Hematopoietic multipotent progenitor cell treated with erythropoietin and hydrocortisone succinate and interleukin-3 and kit ligand, for 6 days (in vitro differentiated cells): ENCODE results near the gene ADAM12.

Source experiments
- DNase-seq: peaks from one replicate; pipeline ENCODE4 v3.0.0-alpha.2; 2015

ADAM12 gene

DNA sequence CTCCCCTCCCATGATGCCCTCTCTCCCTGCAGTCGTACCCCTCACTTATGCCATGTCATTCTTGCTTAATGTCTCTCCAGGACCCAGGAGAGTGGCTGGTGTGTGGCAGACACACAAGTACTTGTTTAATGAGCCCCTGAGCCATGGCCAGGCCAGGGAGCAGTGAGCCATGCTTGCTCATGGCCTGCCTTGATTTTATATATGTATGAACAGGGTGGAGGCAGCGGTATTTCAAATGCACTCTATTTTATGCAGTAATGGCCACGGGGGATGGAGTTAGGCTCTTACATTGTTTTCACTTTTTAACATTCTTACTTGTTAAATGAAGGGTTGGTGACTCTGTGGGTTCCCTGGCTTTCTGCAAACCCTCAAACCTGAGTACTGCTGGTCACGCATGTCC, 347.2 kb downstream of the ADAM12 start:
- no peak for DNase-seq

DNA sequence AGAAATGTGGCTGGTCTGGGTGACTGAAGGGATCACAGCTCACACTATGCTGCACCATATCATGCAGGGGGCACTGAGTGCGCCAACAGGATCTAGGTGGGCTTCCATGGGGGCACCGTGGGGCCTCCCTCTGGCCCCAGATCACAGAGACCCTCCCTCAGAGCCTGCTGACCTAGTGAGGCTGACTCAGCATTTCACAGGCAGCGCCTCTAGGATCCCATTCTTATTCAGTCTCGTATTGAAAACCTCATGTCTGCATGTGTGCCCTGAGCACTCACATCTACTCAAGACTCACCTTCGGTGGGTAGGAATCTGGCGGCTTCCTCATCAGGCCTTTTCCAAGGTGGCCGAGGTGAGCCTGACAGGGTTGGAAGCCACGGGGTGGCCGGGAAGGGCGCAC, 350.3 kb downstream of the ADAM12 start:
- DNase-seq: no peak

- DNase-seq: peak; percentile 14
Measured at GRCh38 chr10:126036515-126036914, 351.8 kb downstream of the ADAM12 start.

- no peak for DNase-seq
Measured at GRCh38 chr10:126034586-126034985, 353.7 kb downstream of the ADAM12 start.

DNA sequence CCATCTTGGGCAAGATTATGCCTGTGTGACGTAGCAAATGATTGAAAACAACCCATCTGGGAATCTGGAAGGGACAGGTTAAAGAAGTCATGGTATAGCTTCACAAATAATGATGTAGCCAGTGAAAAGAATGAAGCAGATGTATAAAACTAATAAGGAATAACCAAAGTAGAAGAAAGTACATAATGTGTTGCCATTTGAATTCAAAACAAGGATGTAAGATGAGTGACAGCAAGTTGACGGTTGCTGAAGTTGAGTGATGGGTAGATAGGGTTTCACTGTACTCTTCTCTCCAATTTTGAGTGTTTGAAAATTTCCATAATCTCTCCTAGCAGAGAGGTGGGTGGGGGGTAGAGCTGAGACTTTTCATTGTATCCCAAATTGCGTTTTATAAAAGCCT, 358.3 kb downstream of the ADAM12 start:
- no peak for DNase-seq

GRCh38 chr10:126027692-126028091, 360.6 kb downstream of the ADAM12 start:
- no peak for DNase-seq

GRCh38 chr10:126022841-126023240, 365.4 kb downstream of the ADAM12 start:
- no peak for DNase-seq

GRCh38 chr10:126021833-126022500, 366.3 kb downstream of the ADAM12 start:
- DNase-seq: no peak

DNA sequence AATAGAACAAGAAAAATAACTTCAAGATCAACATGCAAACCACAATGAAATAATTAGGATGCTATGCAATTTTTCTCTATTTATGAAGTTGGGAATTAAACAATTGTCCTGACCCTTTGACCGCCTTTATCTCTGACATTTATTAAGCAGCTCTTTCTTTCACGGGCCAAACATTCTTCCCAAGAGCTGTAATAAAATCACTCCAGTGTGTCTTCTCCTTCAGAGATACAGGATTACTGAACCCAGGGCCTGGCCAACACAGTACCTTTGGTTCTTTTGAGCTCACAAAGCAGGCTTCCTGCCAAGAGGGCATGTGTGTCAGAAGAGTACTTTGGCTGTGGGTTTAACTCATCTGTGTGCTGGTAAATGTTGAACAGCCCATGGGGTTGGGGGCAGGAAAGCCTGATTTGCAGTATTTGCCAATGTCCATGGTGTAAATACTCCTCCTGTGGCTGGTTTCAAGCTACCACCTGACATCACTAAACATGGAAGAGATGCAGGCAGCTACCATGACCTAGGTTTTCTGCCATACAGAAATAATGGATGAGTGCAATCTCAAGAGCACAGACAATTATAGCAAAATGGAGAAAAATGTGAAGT, 370.2 kb downstream of the ADAM12 start:
- DNase-seq: no peak

DNA sequence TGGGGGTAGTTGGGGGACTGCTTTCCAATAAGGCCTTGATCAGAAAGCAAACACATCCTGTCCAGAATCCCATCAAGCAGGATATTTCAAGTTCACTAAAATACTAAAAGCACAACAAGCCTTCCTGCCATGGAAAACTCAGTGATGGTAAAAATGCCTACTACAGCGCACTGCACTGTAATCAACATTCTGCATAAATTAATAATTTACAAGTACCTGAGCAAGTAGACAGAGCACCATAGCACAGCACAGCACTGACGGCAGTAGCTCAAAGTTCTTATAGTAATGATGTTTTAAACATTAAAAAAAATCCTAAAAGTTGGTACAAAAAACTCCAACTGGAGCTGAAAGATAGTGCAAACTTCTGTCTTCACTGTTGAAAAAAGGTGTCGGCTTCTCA, 371.4 kb downstream of the ADAM12 start:
- no peak for DNase-seq

DNA sequence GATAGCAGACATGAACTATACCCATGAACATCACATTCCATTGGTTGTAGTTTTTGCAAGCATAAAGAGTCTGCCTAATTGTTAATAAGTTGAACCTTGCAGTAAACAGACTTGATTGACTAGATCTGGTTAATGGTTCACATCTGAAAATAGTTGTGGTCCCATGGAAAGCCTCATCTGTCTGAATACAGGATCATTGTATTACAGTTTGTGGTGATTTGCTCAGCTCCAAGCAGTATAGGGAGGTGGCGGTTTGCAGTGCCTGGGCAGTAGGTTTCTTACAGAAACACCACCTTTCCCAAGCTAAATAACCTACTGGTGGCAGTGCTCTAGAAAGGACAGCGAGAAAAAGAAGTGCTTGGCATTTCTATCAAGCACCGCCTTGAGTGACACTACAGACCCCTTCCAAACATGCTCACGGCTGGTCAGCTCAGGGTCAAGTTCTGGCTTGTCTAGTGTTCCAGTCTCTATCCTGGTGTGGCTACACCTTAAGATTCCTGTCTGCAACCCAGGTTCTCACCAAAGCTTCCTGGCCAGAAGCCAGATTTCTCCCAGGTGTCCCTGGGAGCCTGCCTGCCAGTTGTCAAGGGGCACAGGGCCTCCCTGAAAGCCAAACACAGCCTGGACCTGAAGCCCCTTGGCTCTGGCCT, 372.0 kb downstream of the ADAM12 start:
- no peak for DNase-seq

DNA sequence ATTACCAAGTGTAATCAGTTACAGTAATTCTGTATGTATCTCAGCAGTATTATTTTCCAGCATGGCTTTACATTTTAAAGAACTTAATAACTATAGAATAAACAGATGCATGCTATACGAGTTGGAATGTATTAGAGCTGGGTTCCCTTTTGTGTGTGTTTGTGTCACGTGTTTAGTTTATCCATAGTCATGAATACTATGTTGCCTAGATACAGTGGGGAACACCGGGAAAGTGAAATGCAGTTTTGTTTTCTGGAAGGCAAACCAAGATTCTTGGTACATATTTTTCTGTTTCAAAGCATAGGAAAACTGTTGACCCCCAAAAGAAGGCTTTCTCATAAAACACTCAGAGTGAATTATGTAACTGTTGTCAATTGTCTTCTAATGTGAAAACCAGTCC, 372.9 kb downstream of the ADAM12 start:
- DNase-seq: no peak

GRCh38 chr10:126014309-126014708, 374.0 kb downstream of the ADAM12 start:
- DNase-seq: no peak

DNA sequence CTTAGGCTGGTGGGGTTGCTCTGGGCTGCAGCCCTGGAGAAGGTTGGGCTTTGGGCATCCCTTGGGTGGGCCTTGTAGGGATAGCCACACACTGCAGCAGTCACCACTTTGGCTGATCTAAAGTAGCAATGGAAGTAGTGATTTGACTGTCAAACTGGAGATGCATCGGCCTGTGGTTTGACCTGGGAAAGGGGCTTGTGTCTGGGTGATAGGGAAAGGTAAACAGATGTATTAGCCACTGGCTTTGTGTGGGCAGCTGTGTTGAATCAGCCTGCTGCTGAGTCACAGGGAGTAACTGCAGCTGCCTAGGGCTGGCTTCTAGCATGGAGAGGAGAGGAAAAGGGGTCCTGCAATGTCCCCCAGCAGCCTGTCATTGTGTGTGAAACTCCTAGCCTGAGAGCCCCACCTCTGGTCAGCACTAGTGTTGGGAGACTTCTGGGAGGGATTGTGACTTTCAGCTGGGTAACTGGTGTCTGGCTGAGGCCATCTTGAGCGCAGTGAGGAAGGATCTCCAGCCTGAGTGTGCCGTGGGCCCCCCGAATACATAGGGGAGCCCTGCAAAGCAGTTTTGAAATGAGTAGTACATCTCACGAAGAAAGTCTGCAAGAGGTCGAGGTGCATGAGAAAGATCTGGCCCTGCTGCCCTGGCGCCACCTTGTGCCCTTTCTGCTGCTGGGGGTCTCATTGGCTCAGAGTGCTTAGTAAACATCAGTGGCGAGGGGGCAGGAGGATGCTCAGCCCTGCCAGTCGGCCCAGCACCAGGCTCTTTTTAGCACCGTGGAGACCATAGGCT, 374.6 kb downstream of the ADAM12 start:
- DNase-seq: peak; percentile 5

GRCh38 chr10:126012485-126012884, 375.8 kb downstream of the ADAM12 start:
- DNase-seq: no peak

- no peak for DNase-seq
Measured at GRCh38 chr10:126011995-126012394, 376.3 kb downstream of the ADAM12 start.

GRCh38 chr10:126009650-126010049, 378.6 kb downstream of the ADAM12 start:
- no peak for DNase-seq

GRCh38 chr10:126006906-126007305, 381.4 kb downstream of the ADAM12 start:
- DNase-seq: no peak

GRCh38 chr10:126006264-126006663, 382.0 kb downstream of the ADAM12 start:
- no peak for DNase-seq

- DNase-seq: no peak
Measured at GRCh38 chr10:126004752-126005151, 383.5 kb downstream of the ADAM12 start.

GRCh38 chr10:126001576-126001975, 386.7 kb downstream of the ADAM12 start:
- no peak for DNase-seq

- no peak for DNase-seq
Measured at GRCh38 chr10:125999694-126000093, 388.6 kb downstream of the ADAM12 start.

GRCh38 chr10:125997586-125997985, 390.7 kb downstream of the ADAM12 start:
- DNase-seq: no peak
